H1 (cell line): ENCODE results near the gene AMHR2. TPM values are rescaled to one million over a fixed set of nuclear protein-coding genes. Genes with fewer than 3 reads are reported as not detected.

ENCODE experiments used
- CTCF ChIA-PET: fragments of 300-600 bp; sonication (Branson Sonifier 250); formaldehyde crosslinking; loops from one replicate; lab custom pipeline; 2021; ENCODE audit not compliant: partially characterized antibody; lab: Charles Lee
- POLR2A ChIA-PET: fragments of 300-600 bp; sonication (Branson Sonifier 250); formaldehyde crosslinking; loops from one replicate; lab custom pipeline; 2021; ENCODE audit warnings: inconsistent platforms; ENCODE audit not compliant: partially characterized antibody; lab: Charles Lee
- DNase-seq, 2 experiments: peaks; one replicate each; pipeline versions ENCODE4 v3.0.0 to v3.0.0-alpha.2; 2010 to 2022; ENCODE audit warnings: low spot score in 2 of 2, low read depth in 1 of 2, mixed read lengths in 1 of 2
- FAIRE-seq: peaks from 2 replicates; lab custom pipeline; 2011; peaks lifted over from hg19 to GRCh38; lab: Jason Lieb, UNC
- H2AFZ ChIP-seq: 2 replicates; pipeline ENCODE4 v1.8.1; 2012; ENCODE audit warnings: low read length, inconsistent platforms
- H2AK5ac ChIP-seq: 2 replicates; pipeline ENCODE4 v1.6.1; 2013; ENCODE audit warnings: low read depth, low read length
- H2BK120ac ChIP-seq: replicated peaks from 2 replicates; pipeline ENCODE3; 2013; ENCODE audit warnings: low read depth, low read length, inconsistent platforms
- H2BK12ac ChIP-seq: 2 replicates; pipeline ENCODE4 v1.6.1; 2013; ENCODE audit warnings: low read depth, low read length
- H2BK15ac ChIP-seq: 2 replicates; pipeline ENCODE4 v1.6.1; 2013; ENCODE audit warnings: low read length
- H2BK20ac ChIP-seq: 2 replicates; pipeline ENCODE4 v1.6.1; 2013; ENCODE audit warnings: low read length
- H2BK5ac ChIP-seq: 2 replicates; pipeline ENCODE4 v1.6.1; 2013; ENCODE audit warnings: low read depth, low read length
- H3K14ac ChIP-seq: 2 replicates; pipeline ENCODE4 v1.6.1; 2013; ENCODE audit warnings: inconsistent platforms; ENCODE audit not compliant: insufficient read length
- H3K18ac ChIP-seq: 2 replicates; pipeline ENCODE4 v1.6.1; 2013; ENCODE audit warnings: low read length; ENCODE audit errors: extremely low read depth
- H3K23ac ChIP-seq: 2 replicates; pipeline ENCODE4 v1.6.1; 2013; ENCODE audit warnings: inconsistent platforms; ENCODE audit not compliant: insufficient read length
- H3K23me2 ChIP-seq: 2 replicates; pipeline ENCODE4 v1.6.1; 2013; ENCODE audit warnings: low read depth, low read length
- H3K27ac ChIP-seq: 2 replicates; pipeline ENCODE4 v1.6.1; 2011; ENCODE audit warnings: low read depth, low read length, inconsistent platforms
- H3K27me3 ChIP-seq, 4 experiments: replicated peaks in 1 of 4; 1 replicate in 1 of 4; 2 replicates in 3 of 4; pipeline versions ENCODE4 v1.6.1 to v1.8.1; 2011 to 2013; ENCODE audit warnings: low read length in 3 of 4, mild to moderate bottlenecking in 3 of 4, inconsistent platforms in 2 of 4, mixed read lengths in 2 of 4, moderate library complexity in 1 of 4; ENCODE audit not compliant: control insufficient read depth in 3 of 4, insufficient read depth in 3 of 4; ENCODE audit errors: extremely low read depth in 1 of 4
- H3K36me3 ChIP-seq, 4 experiments: 2 replicates each; pipeline versions ENCODE4 v1.6.1 to v1.8.1; 2011 to 2013; ENCODE audit warnings: mild to moderate bottlenecking in 4 of 4, low read length in 3 of 4, moderate library complexity in 2 of 4, control low read depth in 1 of 4, inconsistent platforms in 1 of 4; ENCODE audit not compliant: insufficient read depth in 4 of 4, control insufficient read depth in 2 of 4
- H3K4ac ChIP-seq: replicated peaks from 2 replicates; pipeline ENCODE3; 2013; ENCODE audit warnings: low read length, low read depth, mixed read lengths, inconsistent platforms; ENCODE audit not compliant: insufficient read length
- H3K4me1 ChIP-seq, 4 experiments: replicated peaks in 1 of 4; 1 replicate in 1 of 4; 2 replicates in 3 of 4; pipeline versions ENCODE4 v1.6.1 to v1.8.1; 2011 to 2013; ENCODE audit warnings: low read length in 3 of 4, inconsistent platforms in 2 of 4, mixed read lengths in 1 of 4; ENCODE audit not compliant: insufficient read depth in 4 of 4, control insufficient read depth in 3 of 4
- H3K4me2 ChIP-seq, 2 experiments: 2 replicates each; pipeline versions ENCODE4 v1.6.1 to v1.8.1; 2011 to 2013; ENCODE audit warnings: low read depth in 2 of 2, low read length in 2 of 2, control low read depth in 1 of 2, inconsistent platforms in 1 of 2, mild to moderate bottlenecking in 1 of 2; ENCODE audit not compliant: insufficient read depth in 1 of 2
- H3K4me3 ChIP-seq, 4 experiments: fragments of 200-600, 300-600 bp in 1 of 4; sonication (generic), shearing (Covaris generic), sonication (Bioruptor Twin) in 1 of 4; 2 replicates each; pipeline versions ENCODE4 v1.5.1 to v1.8.1; 2011 to 2016; ENCODE audit warnings: low read length in 4 of 4, low read depth in 3 of 4, control low read depth in 2 of 4, inconsistent platforms in 2 of 4, mild to moderate bottlenecking in 2 of 4, mixed read lengths in 1 of 4, moderate library complexity in 1 of 4; ENCODE audit not compliant: insufficient read depth in 2 of 4; ENCODE audit errors: extremely low read depth in 1 of 4
- H3K56ac ChIP-seq: replicated peaks from 2 replicates; pipeline ENCODE3; 2013; ENCODE audit warnings: low read depth, mild to moderate bottlenecking, mixed read lengths, low read length, inconsistent platforms; ENCODE audit not compliant: insufficient read length
- H3K79me1 ChIP-seq: 2 replicates; pipeline ENCODE4 v1.6.1; 2013; ENCODE audit warnings: low read depth, low read length, control low read depth
- H3K79me2 ChIP-seq, 2 experiments: 2 replicates each; pipeline versions ENCODE4 v1.6.1 to v1.8.1; 2012 to 2013; ENCODE audit warnings: low read length in 2 of 2, mild to moderate bottlenecking in 2 of 2, inconsistent platforms in 1 of 2; ENCODE audit not compliant: insufficient read depth in 2 of 2, control insufficient read depth in 1 of 2
- H3K9ac ChIP-seq, 4 experiments: replicated peaks in 1 of 4; 1 replicate in 1 of 4; 2 replicates in 3 of 4; pipeline versions ENCODE4 v1.6.1 to v1.8.1; 2011 to 2013; ENCODE audit warnings: low read depth in 3 of 4, low read length in 3 of 4, control low read depth in 2 of 4, mild to moderate bottlenecking in 2 of 4, moderate library complexity in 2 of 4, inconsistent platforms in 1 of 4; ENCODE audit errors: extremely low read depth in 1 of 4
- H3K9me3 ChIP-seq, 2 experiments: 2 replicates each; pipeline versions ENCODE4 v1.6.1 to v1.8.1; 2012 to 2013; ENCODE audit warnings: mild to moderate bottlenecking in 2 of 2, moderate library complexity in 2 of 2, control low read depth in 1 of 2, inconsistent platforms in 1 of 2, low read depth in 1 of 2, low read length in 1 of 2, mixed read lengths in 1 of 2; ENCODE audit not compliant: insufficient read depth in 2 of 2
- H4K20me1 ChIP-seq, 2 experiments: replicated peaks in 1 of 2; 2 replicates each; pipeline versions ENCODE3 to v1.8.1; 2011 to 2013; ENCODE audit warnings: inconsistent platforms in 2 of 2, low read length in 2 of 2, mild to moderate bottlenecking in 1 of 2; ENCODE audit not compliant: insufficient read depth in 2 of 2, control insufficient read depth in 1 of 2
- H4K5ac ChIP-seq: 2 replicates; pipeline ENCODE4 v1.6.1; 2013; ENCODE audit warnings: low read length, low read depth, mixed read lengths, inconsistent platforms; ENCODE audit not compliant: insufficient read length
- H4K8ac ChIP-seq: 2 replicates; pipeline ENCODE4 v1.8.0; 2013; ENCODE audit warnings: mild to moderate bottlenecking, moderate library complexity, low read length, inconsistent platforms; ENCODE audit not compliant: insufficient read depth; ENCODE audit errors: extremely low read depth
- H4K91ac ChIP-seq: replicated peaks from 2 replicates; pipeline ENCODE3; 2013; ENCODE audit warnings: low read length, mixed read lengths, inconsistent platforms; ENCODE audit not compliant: insufficient read length
- POLR2AphosphoS5 ChIP-seq: IDR thresholded peaks from 2 replicates; pipeline ENCODE4 v1.6.1; 2011; ENCODE audit warnings: low read depth, low read length
- WGBS, 2 experiments: shearing (Covaris generic) in 1 of 2; methylation state at CpG; one replicate each; pipeline versions ENCODE4 v1.1.6 to v1.1.7; 2013 to 2015; ENCODE audit warnings: low lambda C conversion rate in 2 of 2, mixed read lengths in 2 of 2, inconsistent platforms in 1 of 2, low coverage in 1 of 2, missing lambda C conversion rate in 1 of 2; ENCODE audit not compliant: insufficient replicate concordance in 2 of 2, insufficient coverage in 1 of 2, insufficient read length in 1 of 2; ENCODE audit errors: extremely low coverage in 1 of 2, missing lambda C conversion rate in 1 of 2; 5-methylcytosine and 5-hydroxymethylcytosine counted together
- polyA plus RNA-seq, 7 experiments: library from polyadenylated mRNA; depleted of rRNA in 3 of 7; stranded (reverse) in 5 of 7; unstranded in 2 of 7; fragments of >200 nt in 5 of 7; fragments of 200-250 nt in 2 of 7; gene quantifications; 1 replicate in 5 of 7; 2 replicates in 1 of 7; 4 replicates in 1 of 7; pipeline versions ENCODE4 v1.2.1 to v1.2.3, GENCODE V29; 2011 to 2013; ENCODE audit warnings: missing spikeins in 2 of 7, mixed read lengths in 2 of 7
- total RNA-seq: library from RNA; stranded (reverse); fragmentation: NEBNext Ultra II Directional; extraction: Animal tissue kit (Norgen Biotek cat#: 25700); gene quantifications from 2 replicates; pipeline ENCODE4 v1.2.1, GENCODE V29; 2021
- TF ChIP-seq, protein P1 (sequence below): IDR thresholded peaks from 2 replicates; pipeline ENCODE4 v1.6.1; 2012; ENCODE audit warnings: inconsistent platforms

AMHR2 gene
- total and polyA plus RNA-seq, 2 of the 8 experiments (the other 6 are each of a cell fraction or from before 2014, with no cell fraction given) = 0.29 to 0.35 TPM

GRCh38 chr12:53474819-53475218, 51.2 kb downstream of the AMHR2 start:
- H3K23ac ChIP-seq = no peak overlapping the region
- no peaks in the 10 kb centered on the region for H3K9me3 ChIP-seq
- H3K23me2 ChIP-seq = no peaks in the 10 kb centered on the region
- H3K79me1 ChIP-seq = no peaks in the 10 kb centered on the region; the same call in none of the 2 replicates
- no peak overlapping the region for H2BK20ac ChIP-seq
- H2AFZ ChIP-seq = no peak overlapping the region
- H3K18ac ChIP-seq = no peak overlapping the region
- no peak overlapping the region for H3K4me2 ChIP-seq
- H2AK5ac ChIP-seq = no peak overlapping the region
- 95% methylated on average over 11 of the region's 13 CpGs; no CpG with 5 or more reads in 1 of the 2 experiments for WGBS, 2 experiments
- no peak overlapping the region for H3K27ac ChIP-seq
- FAIRE-seq = no peak
- no peak overlapping the region; the same call in 1 of the 2 replicates for H4K8ac ChIP-seq
- H3K4ac ChIP-seq = no peak overlapping the region
- peaks cover 21 to 31% of the 10 kb centered on the region in 2 experiments for H4K20me1 ChIP-seq
- CTCF ChIA-PET = interaction anchor here (1.0 to 5.3 kb wide), 10 partner anchors 8 to 271 kb away, joined by 3 to 57 read pairs (median 14); partner anchors contain the start of genes AAAS and MAP3K12
- POLR2A ChIA-PET = interaction anchor here (0.6 to 67.0 kb wide), 8 partner anchors 7 to 186 kb away, joined by 3 to 3397 read pairs (median 4); partner anchors contain the start of genes AAAS, MAP3K12, NPFF and PCBP2
- no peak overlapping the region for H3K4me3 ChIP-seq
- no peak overlapping the region for H3K14ac ChIP-seq
- TF ChIP-seq, protein P1, sequence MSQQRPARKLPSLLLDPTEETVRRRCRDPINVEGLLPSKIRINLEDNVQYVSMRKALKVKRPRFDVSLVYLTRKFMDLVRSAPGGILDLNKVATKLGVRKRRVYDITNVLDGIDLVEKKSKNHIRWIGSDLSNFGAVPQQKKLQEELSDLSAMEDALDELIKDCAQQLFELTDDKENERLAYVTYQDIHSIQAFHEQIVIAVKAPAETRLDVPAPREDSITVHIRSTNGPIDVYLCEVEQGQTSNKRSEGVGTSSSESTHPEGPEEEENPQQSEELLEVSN = no peak
- 0 out of 2 replicates have a peak, but pooled peaks have one; percentile 29 for TF ChIP-seq POLR2AphosphoS5
- H3K27me3 ChIP-seq = no peaks in the 10 kb centered on the region
- H3K56ac ChIP-seq = no peak overlapping the region
- H3K36me3 ChIP-seq = peaks cover 53 to 98% (median 84%) of the 10 kb centered on the region in 4 experiments
- no peak overlapping the region for H3K9ac ChIP-seq
- H3K79me2 ChIP-seq = peaks cover 0 to 45% of the 10 kb centered on the region in 2 experiments; a peak in 2 of 4 replicates
- H2BK120ac ChIP-seq = no peak overlapping the region
- no peak overlapping the region for H4K5ac ChIP-seq
- no peak overlapping the region for H2BK12ac ChIP-seq
- no peak for DNase-seq
- no peak overlapping the region for H4K91ac ChIP-seq
- H3K4me1 ChIP-seq = peaks cover 0 to 7% (median 1%) of the 10 kb centered on the region in 4 experiments; a peak in 3 of 7 replicates
- H2BK15ac ChIP-seq = no peak overlapping the region
- H2BK5ac ChIP-seq = no peak overlapping the region
